GM12891 (cell line): ENCODE measurements around the gene CADM1.

ENCODE experiments used
- DNase-seq: peaks from one replicate; pipeline ENCODE4 v3.0.0; 2011; ENCODE audit warnings: low spot score; ENCODE audit not compliant: insufficient read length
- FAIRE-seq: peaks from 2 replicates; lab custom pipeline; 2011; peaks lifted over from hg19 to GRCh38; lab: Jason Lieb, UNC
- PAX5 ChIP-seq: IDR thresholded peaks from 2 replicates; pipeline ENCODE4 v1.6.1; 2011; ENCODE audit warnings: low read length, moderate library complexity, mild to moderate bottlenecking; ENCODE audit not compliant: insufficient read depth, severe bottlenecking
- POLR2A ChIP-seq: IDR thresholded peaks from 2 replicates; pipeline ENCODE4 v1.6.1; 2011; ENCODE audit warnings: low read depth, low read length, control low read depth
- POLR2AphosphoS5 ChIP-seq: IDR thresholded peaks from 2 replicates; pipeline ENCODE4 v1.6.1; 2011; ENCODE audit warnings: low read depth, low read length, control low read depth
- POU2F2 ChIP-seq: IDR thresholded peaks from 2 replicates; pipeline ENCODE4 v1.6.1; 2011; ENCODE audit warnings: low read depth, mild to moderate bottlenecking, control low read depth, low read length, moderate library complexity
- SPI1 ChIP-seq: IDR thresholded peaks from 2 replicates; pipeline ENCODE4 v1.6.1; 2011; ENCODE audit warnings: low read depth, low read length, control low read depth
- TAF1 ChIP-seq: IDR thresholded peaks from 2 replicates; pipeline ENCODE4 v1.6.1; 2011; ENCODE audit warnings: low read depth, low read length, control low read depth

The CADM1 gene

GRCh38 chr11:115297330-115297729 is 206.9 kb downstream of the CADM1 start:
- DNase-seq, result no peak

GRCh38 chr11:115291325-115291724 is 212.9 kb downstream of the CADM1 start:
- TF ChIP-seq SPI1, result no peak
- no peak for TF ChIP-seq POLR2AphosphoS5
- no peak for TF ChIP-seq PAX5
- TF ChIP-seq TAF1, result no peak
- no peak for FAIRE-seq

More at GRCh38 chr11:115297330-115297729, 206.9 kb downstream of the CADM1 start:
- no peak for FAIRE-seq
- no peak for TF ChIP-seq SPI1
- TF ChIP-seq POLR2A, result no peak
- no peak for TF ChIP-seq POU2F2
- no peak for TF ChIP-seq POLR2AphosphoS5
- no peak for TF ChIP-seq TAF1
- no peak for TF ChIP-seq PAX5

GRCh38 chr11:115290893-115291292 is 213.3 kb downstream of the CADM1 start:
- FAIRE-seq (no peak), DNase-seq (no peak)
- TF ChIP-seq POLR2AphosphoS5 (no peak), PAX5 (no peak), POLR2A (no peak), TAF1 (no peak), POU2F2 (no peak), SPI1 (no peak)

More at GRCh38 chr11:115291325-115291724, 212.9 kb downstream of the CADM1 start:
- no peak for DNase-seq

- no peak for FAIRE-seq
- TF ChIP-seq POU2F2, result no peak
- TF ChIP-seq POLR2A, result no peak
- TF ChIP-seq PAX5, result no peak
- no peak for TF ChIP-seq TAF1
- TF ChIP-seq SPI1, result no peak
- TF ChIP-seq POLR2AphosphoS5, result no peak
- no peak for DNase-seq
These were observed 213.7 kb downstream of the CADM1 start for GRCh38 chr11:115290479-115290878.

- FAIRE-seq, result no peak
- TF ChIP-seq PAX5 (no peak), SPI1 (no peak), TAF1 (no peak), POLR2A (no peak), POU2F2 (no peak), POLR2AphosphoS5 (no peak)
- DNase-seq, result no peak
These were observed 216.9 kb downstream of the CADM1 start for GRCh38 chr11:115287266-115287665.

- no peak for DNase-seq
- FAIRE-seq, result no peak
- TF ChIP-seq POLR2AphosphoS5, result no peak
- TF ChIP-seq POLR2A, result no peak
- TF ChIP-seq TAF1, result no peak
- TF ChIP-seq PAX5, result no peak
- TF ChIP-seq POU2F2, result no peak
- no peak for TF ChIP-seq SPI1
These were observed 217.6 kb downstream of the CADM1 start for GRCh38 chr11:115286614-115287013.

GRCh38 chr11:115284773-115285172 is 219.4 kb downstream of the CADM1 start:
- no peak for DNase-seq
- FAIRE-seq, result peak; percentile 16
- TF ChIP-seq POLR2AphosphoS5 (no peak), POLR2A (no peak), POU2F2 (no peak), SPI1 (no peak), TAF1 (no peak), PAX5 (no peak)

GRCh38 chr11:115282923-115283322 is 221.3 kb downstream of the CADM1 start:
- no peak for DNase-seq
- no peak for FAIRE-seq
- TF ChIP-seq POU2F2 (no peak), PAX5 (no peak)

- FAIRE-seq (peak; percentile 51), DNase-seq (no peak)
- no peak for TF ChIP-seq POU2F2
- no peak for TF ChIP-seq PAX5
- TF ChIP-seq TAF1, result no peak
- no peak for TF ChIP-seq POLR2AphosphoS5
- no peak for TF ChIP-seq SPI1
- no peak for TF ChIP-seq POLR2A
These were observed 223.4 kb downstream of the CADM1 start for GRCh38 chr11:115280775-115281174.

GRCh38 chr11:115279813-115280761 is 224.1 kb downstream of the CADM1 start:
- FAIRE-seq (no peak), DNase-seq (no peak)
- TF ChIP-seq PAX5, result no peak
- no peak for TF ChIP-seq POU2F2
- no peak for TF ChIP-seq TAF1
- no peak for TF ChIP-seq POLR2AphosphoS5
- no peak for TF ChIP-seq SPI1
- no peak for TF ChIP-seq POLR2A
